Neural progenitor cell (in vitro differentiated cells): ENCODE measurements around the gene CEP44. TPM values are rescaled to one million over a fixed set of nuclear protein-coding genes. Genes with fewer than 3 reads are reported as not detected.

Experiments used
- DNase-seq: peaks from one replicate; pipeline ENCODE4 v3.0.0-alpha.2; 2016; ENCODE audit warnings: low spot score
- H2AFZ ChIP-seq: fragments of 200-600 bp; sonication (generic); replicated peaks from 2 replicates; pipeline ENCODE4 v1.6.1; 2016; ENCODE audit warnings: antibody characterized with exemption
- H3F3A ChIP-seq: fragments of 200-600 bp; sonication (generic); 2 replicates; pipeline ENCODE4 v1.6.1; 2016; ENCODE audit warnings: antibody characterized with exemption, low read depth
- H3K27ac ChIP-seq: fragments of 200-600 bp; sonication (generic); 2 replicates; pipeline ENCODE4 v1.5.1; 2016; ENCODE audit warnings: mild to moderate bottlenecking
- H3K27me3 ChIP-seq: fragments of 200-600 bp; sonication (generic); 2 replicates; pipeline ENCODE4 v1.6.1; 2016; ENCODE audit warnings: mild to moderate bottlenecking, moderate library complexity
- H3K36me3 ChIP-seq: fragments of 200-600 bp; sonication (generic); 2 replicates; pipeline ENCODE4 v1.5.1; 2016
- H3K4me1 ChIP-seq: fragments of 200-600 bp; sonication (generic); 2 replicates; pipeline ENCODE4 v1.6.1; 2016; ENCODE audit warnings: mixed run types
- H3K4me2 ChIP-seq: fragments of 200-600 bp; sonication (generic); 2 replicates; pipeline ENCODE4 v1.6.1; 2016
- H3K4me3 ChIP-seq: fragments of 200-600 bp; sonication (generic); 2 replicates; pipeline ENCODE4 v1.5.1; 2016
- H3K79me2 ChIP-seq: fragments of 200-600 bp; sonication (generic); 2 replicates; pipeline ENCODE4 v1.6.1; 2016; ENCODE audit warnings: low read depth
- H3K9ac ChIP-seq: fragments of 200-600 bp; sonication (generic); 2 replicates; pipeline ENCODE4 v1.6.1; 2016
- H3K9me3 ChIP-seq: fragments of 200-600 bp; sonication (generic); 2 replicates; pipeline ENCODE4 v1.5.1; 2016; ENCODE audit warnings: low read depth
- H4K20me1 ChIP-seq: fragments of 200-600 bp; sonication (generic); 2 replicates; pipeline ENCODE4 v1.6.1; 2016; ENCODE audit warnings: low read depth
- H3K27ac Mint-ChIP-seq: 3 replicates; pipeline ENCODE4 v1.8.0; 2021; ENCODE audit warnings: mixed read lengths
- H3K27me3 Mint-ChIP-seq: 2 replicates; pipeline ENCODE4 v1.8.0; 2022; ENCODE audit warnings: low read depth, mild to moderate bottlenecking, inconsistent platforms, moderate library complexity, mixed read lengths; ENCODE audit not compliant: insufficient read depth
- H3K36me3 Mint-ChIP-seq: 3 replicates; pipeline ENCODE4 v1.8.0; 2021; ENCODE audit warnings: mixed read lengths
- H3K4me1 Mint-ChIP-seq: 3 replicates; pipeline ENCODE4 v1.8.0; 2021; ENCODE audit warnings: mixed read lengths
- H3K4me3 Mint-ChIP-seq: 3 replicates; pipeline ENCODE4 v1.8.0; 2021; ENCODE audit warnings: mild to moderate bottlenecking, moderate library complexity, mixed read lengths
- H3K9me3 Mint-ChIP-seq: 3 replicates; pipeline ENCODE4 v1.8.0; 2020; ENCODE audit warnings: mixed read lengths
- CTCF ChIP-seq: fragments of 200-600 bp; sonication (generic); IDR thresholded peaks from 2 replicates; pipeline ENCODE4 v1.5.1; 2017; ENCODE audit warnings: antibody characterized with exemption, mild to moderate bottlenecking
- EZH2 ChIP-seq: fragments of 200-600 bp; sonication (generic); IDR thresholded peaks from 2 replicates; pipeline ENCODE4 v1.6.1; 2017; ENCODE audit warnings: antibody characterized with exemption, mild to moderate bottlenecking, moderate library complexity
- EZH2phosphoT487 ChIP-seq: fragments of 200-600 bp; sonication (generic); IDR thresholded peaks from 2 replicates; pipeline ENCODE4 v1.6.1; 2017; ENCODE audit warnings: antibody characterized with exemption
- total RNA-seq: library from RNA; depleted of rRNA; stranded (reverse); fragments of >200 nt; gene quantifications from 2 replicates; pipeline ENCODE4 v1.2.3, GENCODE V29; 2015; ENCODE audit warnings: low replicate concordance

Gene CEP44
- total RNA-seq, 1 donor from 2014 or later: 76.1 TPM

- no peaks in the 10 kb centered on the region for H3K27me3 ChIP-seq
- H3K4me2 ChIP-seq: no peak overlapping the region
- H3K36me3 ChIP-seq: peaks cover 11% of the 10 kb centered on the region
- no peak overlapping the region for H3K27ac Mint-ChIP-seq
- no peaks in the 10 kb centered on the region for H3K9me3 ChIP-seq
- H3K4me1 Mint-ChIP-seq: peaks cover 7% of the 10 kb centered on the region
- no peak overlapping the region for H3K4me3 ChIP-seq
- no peak overlapping the region for H2AFZ ChIP-seq
- H3K4me3 Mint-ChIP-seq: no peak overlapping the region
- H3K79me2 ChIP-seq: no peaks in the 10 kb centered on the region
- H3F3A ChIP-seq: no peaks in the 10 kb centered on the region
- no peak overlapping the region for H3K9ac ChIP-seq
- DNase-seq: no peak
- no peak overlapping the region for H3K27ac ChIP-seq
- no peaks in the 10 kb centered on the region for H4K20me1 ChIP-seq
- no peaks in the 10 kb centered on the region for H3K9me3 Mint-ChIP-seq
- no peaks in the 10 kb centered on the region for H3K27me3 Mint-ChIP-seq
- H3K36me3 Mint-ChIP-seq: peaks cover 5% of the 10 kb centered on the region
- no peaks in the 10 kb centered on the region for H3K4me1 ChIP-seq
- no peak for TF ChIP-seq EZH2
These were observed 30.6 kb downstream of the CEP44 start for GRCh38 chr4:174314274-174314673.

- Histone ChIP-seq H3K36me3 (peaks cover 11% of the 10 kb centered on the region), H3K27me3 (no peaks in the 10 kb centered on the region), H2AFZ (no peak overlapping the region), H3K9ac (no peak overlapping the region), H3K9me3 (no peaks in the 10 kb centered on the region), H3K4me1 (no peaks in the 10 kb centered on the region), H3F3A (no peaks in the 10 kb centered on the region), H4K20me1 (no peaks in the 10 kb centered on the region), H3K27ac (no peak overlapping the region), H3K4me2 (no peak overlapping the region), H3K79me2 (no peaks in the 10 kb centered on the region), H3K4me3 (no peak overlapping the region)
- peaks cover 5% of the 10 kb centered on the region for H3K36me3 Mint-ChIP-seq
- no peaks in the 10 kb centered on the region for H3K9me3 Mint-ChIP-seq
- no peak overlapping the region for H3K4me3 Mint-ChIP-seq
- H3K4me1 Mint-ChIP-seq: peaks cover 7% of the 10 kb centered on the region
- H3K27me3 Mint-ChIP-seq: no peaks in the 10 kb centered on the region
- DNase-seq: no peak
- no peak overlapping the region for H3K27ac Mint-ChIP-seq
- TF ChIP-seq EZH2 (no peak), EZH2phosphoT487 (no peak), CTCF (no peak)
These were observed 31.1 kb downstream of the CEP44 start for GRCh38 chr4:174314770-174315169.

- no peak overlapping the region for H3K4me3 Mint-ChIP-seq
- H3K4me3 ChIP-seq: no peak overlapping the region
- H2AFZ ChIP-seq: no peak overlapping the region
- DNase-seq: no peak
- H3K27me3 ChIP-seq: no peaks in the 10 kb centered on the region
- H3K4me2 ChIP-seq: no peak overlapping the region
- H3K27ac Mint-ChIP-seq: no peak overlapping the region
- no peak overlapping the region for H3K27ac ChIP-seq
- TF ChIP-seq EZH2phosphoT487 (no peak), EZH2 (no peak), CTCF (no peak)
- no peaks in the 10 kb centered on the region for H3K27me3 Mint-ChIP-seq
- no peaks in the 10 kb centered on the region for H3K9me3 ChIP-seq
- no peaks in the 10 kb centered on the region for H3K79me2 ChIP-seq
- peaks cover 7% of the 10 kb centered on the region for H3K4me1 Mint-ChIP-seq
- H3K4me1 ChIP-seq: no peaks in the 10 kb centered on the region
- H3K36me3 ChIP-seq: peaks cover 9% of the 10 kb centered on the region
- no peaks in the 10 kb centered on the region for H4K20me1 ChIP-seq
- H3K9me3 Mint-ChIP-seq: no peaks in the 10 kb centered on the region
- H3K36me3 Mint-ChIP-seq: peaks cover 5% of the 10 kb centered on the region
- no peak overlapping the region for H3K9ac ChIP-seq
- no peaks in the 10 kb centered on the region for H3F3A ChIP-seq
These were observed 32.8 kb downstream of the CEP44 start for GRCh38 chr4:174316546-174316945.

- H3K27me3 ChIP-seq: no peaks in the 10 kb centered on the region
- TF ChIP-seq CTCF (no peak), EZH2 (no peak), EZH2phosphoT487 (no peak)
- Mint-ChIP-seq H3K27ac (no peak overlapping the region), H3K9me3 (no peaks in the 10 kb centered on the region), H3K4me3 (no peak overlapping the region), H3K36me3 (peaks cover 5% of the 10 kb centered on the region), H3K4me1 (peaks cover 7% of the 10 kb centered on the region), H3K27me3 (no peaks in the 10 kb centered on the region)
- no peak overlapping the region for H3K4me3 ChIP-seq
- peaks cover 5% of the 10 kb centered on the region for H3K36me3 ChIP-seq
- H4K20me1 ChIP-seq: no peaks in the 10 kb centered on the region
- H3K9ac ChIP-seq: no peak overlapping the region
- no peaks in the 10 kb centered on the region for H3F3A ChIP-seq
- H3K4me1 ChIP-seq: no peaks in the 10 kb centered on the region
- H3K27ac ChIP-seq: no peak overlapping the region
- no peak overlapping the region for H3K4me2 ChIP-seq
- DNase-seq: no peak
- no peaks in the 10 kb centered on the region for H3K79me2 ChIP-seq
- H3K9me3 ChIP-seq: no peaks in the 10 kb centered on the region
- no peak overlapping the region for H2AFZ ChIP-seq
These were observed 33.2 kb downstream of the CEP44 start for GRCh38 chr4:174316954-174317353.
